ENCODE results near the gene NRXN3. TPM values are rescaled to one million over a fixed set of nuclear protein-coding genes. Genes with fewer than 3 reads are reported as not detected.

Gene NRXN3
- total RNA-seq, 1 experiment from 2014 or later: 1.1 TPM

DNA sequence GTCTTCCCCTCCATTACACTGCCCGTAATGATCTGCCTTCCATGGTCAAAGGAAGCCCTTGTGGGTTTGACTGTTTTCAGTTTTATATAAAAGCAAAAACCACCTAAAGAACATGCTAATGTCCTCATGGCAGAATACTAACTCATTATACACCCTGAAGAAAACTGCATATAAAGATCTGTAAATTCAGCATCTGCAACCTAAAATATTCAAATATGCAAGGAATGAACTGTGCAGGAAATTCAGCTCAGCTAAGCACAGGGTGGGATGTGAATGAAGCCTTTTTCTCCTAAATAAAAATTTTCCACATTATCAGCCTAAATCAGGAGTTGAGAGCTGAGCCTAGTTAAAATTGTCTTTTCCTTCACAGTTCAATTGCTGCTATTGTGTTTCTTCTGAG is 128.1 kb downstream of the NRXN3 start:
- H3K4me2 ChIP-seq (ENCODE audit: low read length): no peak overlapping the region
- H3K79me2 ChIP-seq (ENCODE audit: low read length): no peaks in the 10 kb centered on the region
- no peak overlapping the region for H3K27ac ChIP-seq (ENCODE audit: low read length)
- H3K4me1 ChIP-seq (ENCODE audit: insufficient read depth, low read length): no peaks in the 10 kb centered on the region
- TF ChIP-seq, protein P1, sequence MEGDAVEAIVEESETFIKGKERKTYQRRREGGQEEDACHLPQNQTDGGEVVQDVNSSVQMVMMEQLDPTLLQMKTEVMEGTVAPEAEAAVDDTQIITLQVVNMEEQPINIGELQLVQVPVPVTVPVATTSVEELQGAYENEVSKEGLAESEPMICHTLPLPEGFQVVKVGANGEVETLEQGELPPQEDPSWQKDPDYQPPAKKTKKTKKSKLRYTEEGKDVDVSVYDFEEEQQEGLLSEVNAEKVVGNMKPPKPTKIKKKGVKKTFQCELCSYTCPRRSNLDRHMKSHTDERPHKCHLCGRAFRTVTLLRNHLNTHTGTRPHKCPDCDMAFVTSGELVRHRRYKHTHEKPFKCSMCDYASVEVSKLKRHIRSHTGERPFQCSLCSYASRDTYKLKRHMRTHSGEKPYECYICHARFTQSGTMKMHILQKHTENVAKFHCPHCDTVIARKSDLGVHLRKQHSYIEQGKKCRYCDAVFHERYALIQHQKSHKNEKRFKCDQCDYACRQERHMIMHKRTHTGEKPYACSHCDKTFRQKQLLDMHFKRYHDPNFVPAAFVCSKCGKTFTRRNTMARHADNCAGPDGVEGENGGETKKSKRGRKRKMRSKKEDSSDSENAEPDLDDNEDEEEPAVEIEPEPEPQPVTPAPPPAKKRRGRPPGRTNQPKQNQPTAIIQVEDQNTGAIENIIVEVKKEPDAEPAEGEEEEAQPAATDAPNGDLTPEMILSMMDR (conservative IDR thresholded peaks at IDR 0.05; ENCODE audit: low read depth, low read length): no peak
- TF ChIP-seq EZH2phosphoT487 (IDR thresholded peaks at IDR 0.05; ENCODE audit: borderline replicate concordance, low read length) (no peak), EZH2 (IDR thresholded peaks at IDR 0.05; ENCODE audit: low read length, unreplicated experiment) (no peak)
- ChIA-PET POLR2A (ENCODE audit: unreplicated experiment) (no interaction called here), CTCF (no interaction called here)
- H2AFZ ChIP-seq (ENCODE audit: low read length): no peak overlapping the region
- H3K9me3 ChIP-seq (ENCODE audit: low read length): no peaks in the 10 kb centered on the region
- DNase-seq: no peak
- H3K9ac ChIP-seq (ENCODE audit: low read length): no peak overlapping the region
- no TSS peak for BruUV-seq (replicated peaks)
- H4K20me1 ChIP-seq (ENCODE audit: low read length): no peaks in the 10 kb centered on the region
- ATAC-seq: no peak
- H3K27me3 ChIP-seq (ENCODE audit: low read length): no peaks in the 10 kb centered on the region
- no peaks in the 10 kb centered on the region for H3K9me2 ChIP-seq (replicated peaks; ENCODE audit: low read length)
- H3K4me3 ChIP-seq (ENCODE audit: low read length): no peak overlapping the region
- intact Hi-C loops (cut with micrococcal nuclease): no loop called here
- no peaks in the 10 kb centered on the region for H3K36me3 ChIP-seq (ENCODE audit: low read depth, low read length)
- H3F3A ChIP-seq (ENCODE audit: low read length, unreplicated experiment): no peaks in the 10 kb centered on the region

DNA sequence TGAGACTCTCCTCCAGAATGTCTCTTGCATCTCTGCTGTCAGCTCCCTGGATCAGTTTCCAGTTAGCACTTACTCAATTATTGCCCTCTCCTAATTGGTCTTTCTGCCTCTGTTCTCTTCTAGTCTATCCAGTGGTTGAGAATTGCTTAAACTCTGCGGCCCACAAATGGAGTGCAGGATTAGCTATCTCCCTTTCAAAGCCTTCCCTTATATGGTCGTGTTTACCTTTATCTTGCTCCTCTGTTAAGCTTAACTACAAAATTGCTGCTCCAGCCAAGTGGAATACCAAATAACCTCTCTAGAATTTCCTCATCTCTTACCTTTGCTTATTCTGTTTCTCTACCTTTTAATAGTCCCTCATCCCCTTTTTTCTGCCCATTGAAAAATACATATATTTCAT is 132.7 kb downstream of the NRXN3 start:
- Histone ChIP-seq H3K79me2 (ENCODE audit: low read length) (no peaks in the 10 kb centered on the region), H3K36me3 (ENCODE audit: low read depth, low read length) (no peaks in the 10 kb centered on the region), H3K27ac (ENCODE audit: low read length) (no peak overlapping the region), H3K9ac (ENCODE audit: low read length) (no peak overlapping the region), H3F3A (ENCODE audit: low read length, unreplicated experiment) (no peaks in the 10 kb centered on the region), H3K9me2 (replicated peaks; ENCODE audit: low read length) (no peaks in the 10 kb centered on the region), H3K4me2 (ENCODE audit: low read length) (no peak overlapping the region), H3K4me3 (ENCODE audit: low read length) (no peak overlapping the region), H4K20me1 (ENCODE audit: low read length) (no peaks in the 10 kb centered on the region), H3K27me3 (ENCODE audit: low read length) (no peaks in the 10 kb centered on the region), H3K4me1 (ENCODE audit: insufficient read depth, low read length) (no peaks in the 10 kb centered on the region), H3K9me3 (ENCODE audit: low read length) (peaks cover 7% of the 10 kb centered on the region; the same call in 1 of the 2 replicates), H2AFZ (ENCODE audit: low read length) (no peak overlapping the region)
- ATAC-seq (no peak), DNase-seq (no peak)
- ChIA-PET CTCF (no interaction called here), POLR2A (ENCODE audit: unreplicated experiment) (no interaction called here)
- TF ChIP-seq EZH2 (IDR thresholded peaks at IDR 0.05; ENCODE audit: low read length, unreplicated experiment) (no peak), EZH2phosphoT487 (IDR thresholded peaks at IDR 0.05; ENCODE audit: borderline replicate concordance, low read length) (no peak)
- TF ChIP-seq, protein P1 (conservative IDR thresholded peaks at IDR 0.05; ENCODE audit: low read depth, low read length): no peak
- intact Hi-C loops (cut with micrococcal nuclease): no loop called here
- no TSS peak for BruUV-seq (replicated peaks)

DNA sequence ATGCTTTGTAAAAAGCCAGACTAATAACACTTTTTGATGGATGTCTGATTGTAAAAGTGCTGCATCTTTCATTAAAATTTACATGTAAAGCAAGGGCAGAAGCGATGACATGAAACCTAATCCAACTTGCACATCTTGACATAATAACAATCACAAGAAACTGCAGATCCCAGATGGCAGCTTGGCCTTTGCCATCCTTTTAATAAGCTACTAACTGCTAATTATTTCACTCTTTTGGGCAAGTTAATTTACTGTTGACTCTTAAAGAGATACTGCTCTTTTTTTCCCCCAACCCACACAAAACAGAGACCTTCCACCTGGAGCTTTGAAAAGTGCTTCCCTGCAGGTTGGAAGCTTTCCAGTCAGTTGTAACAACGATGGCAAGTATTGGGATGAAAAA is 137.5 kb downstream of the NRXN3 start:
- POLR2A ChIA-PET (ENCODE audit: unreplicated experiment): no interaction called here
- no TSS peak for BruUV-seq (replicated peaks)

More for the DNA sequence above, 137.5 kb downstream of the NRXN3 start:
- Histone ChIP-seq H3K36me3 (ENCODE audit: low read depth, low read length) (no peaks in the 10 kb centered on the region), H3K4me2 (ENCODE audit: low read length) (no peak overlapping the region), H3K9me2 (replicated peaks; ENCODE audit: low read length) (no peaks in the 10 kb centered on the region), H3K27me3 (ENCODE audit: low read length) (0 out of 2 replicates have a peak, but pooled peaks cover 4% of the 10 kb centered on the region), H3K9ac (ENCODE audit: low read length) (no peak overlapping the region), H4K20me1 (ENCODE audit: low read length) (no peaks in the 10 kb centered on the region), H3K79me2 (ENCODE audit: low read length) (no peaks in the 10 kb centered on the region), H2AFZ (ENCODE audit: low read length) (no peak overlapping the region), H3K4me3 (ENCODE audit: low read length) (no peak overlapping the region), H3K27ac (ENCODE audit: low read length) (no peak overlapping the region), H3F3A (ENCODE audit: low read length, unreplicated experiment) (no peaks in the 10 kb centered on the region), H3K9me3 (ENCODE audit: low read length) (peaks cover 7% of the 10 kb centered on the region; the same call in 1 of the 2 replicates), H3K4me1 (ENCODE audit: insufficient read depth, low read length) (no peaks in the 10 kb centered on the region)
- TF ChIP-seq EZH2 (IDR thresholded peaks at IDR 0.05; ENCODE audit: low read length, unreplicated experiment) (no peak), EZH2phosphoT487 (IDR thresholded peaks at IDR 0.05; ENCODE audit: borderline replicate concordance, low read length) (no peak)
- TF ChIP-seq, protein P1 (conservative IDR thresholded peaks at IDR 0.05; ENCODE audit: low read depth, low read length): no peak
- ATAC-seq: no peak
- CTCF ChIA-PET: no interaction called here
- no peak for DNase-seq
- intact Hi-C loops (cut with micrococcal nuclease): no loop called here
